Hepatocyte (in vitro differentiated cells): Measurements from ENCODE around the gene SRP72. TPM values are rescaled to one million over a fixed set of nuclear protein-coding genes. Genes with fewer than 3 reads are reported as not detected.

ENCODE experiments used
- DNase-seq: peaks from one replicate; pipeline ENCODE4 v3.0.0-alpha.2; 2016; ENCODE audit warnings: low spot score
- H2AFZ ChIP-seq: fragments of 200-600 bp; sonication (generic); 2 replicates; pipeline ENCODE4 v1.6.0; 2016; ENCODE audit warnings: antibody characterized with exemption, mild to moderate bottlenecking
- H3K27ac ChIP-seq: fragments of 200-600 bp; sonication (generic); 2 replicates; pipeline ENCODE4 v1.5.1; 2016; ENCODE audit warnings: mild to moderate bottlenecking
- H3K27me3 ChIP-seq: fragments of 200-600 bp; sonication (generic); 2 replicates; pipeline ENCODE4 v1.6.1; 2016
- H3K36me3 ChIP-seq: fragments of 200-600 bp; sonication (generic); replicated peaks from 2 replicates; pipeline ENCODE4 v1.5.1; 2016; ENCODE audit warnings: low read depth; ENCODE audit not compliant: insufficient read depth
- H3K4me1 ChIP-seq: fragments of 200-600 bp; sonication (generic); 2 replicates; pipeline ENCODE4 v1.5.1; 2016; ENCODE audit warnings: mild to moderate bottlenecking, moderate library complexity; ENCODE audit not compliant: insufficient read depth
- H3K4me2 ChIP-seq: fragments of 200-600 bp; sonication (generic); 2 replicates; pipeline ENCODE4 v1.6.0; 2016
- H3K4me3 ChIP-seq: fragments of 200-600 bp; sonication (generic); 2 replicates; pipeline ENCODE4 v1.5.1; 2016; ENCODE audit warnings: mild to moderate bottlenecking
- H3K79me2 ChIP-seq: fragments of 200-600 bp; sonication (generic); 2 replicates; pipeline ENCODE4 v1.6.0; 2017; ENCODE audit warnings: mild to moderate bottlenecking
- H3K9me2 ChIP-seq: fragments of 200-600 bp; sonication (generic); replicated peaks from 2 replicates; pipeline ENCODE4 v1.6.0; 2017; ENCODE audit warnings: mild to moderate bottlenecking; ENCODE audit not compliant: insufficient read depth
- H3K9me3 ChIP-seq: fragments of 200-600 bp; sonication (generic); 2 replicates; pipeline ENCODE4 v1.5.1; 2016; ENCODE audit warnings: low read depth, mild to moderate bottlenecking
- H4K20me1 ChIP-seq: fragments of 200-600 bp; sonication (generic); 2 replicates; pipeline ENCODE4 v1.6.0; 2016; ENCODE audit warnings: mild to moderate bottlenecking; ENCODE audit not compliant: insufficient read depth, poor library complexity, severe bottlenecking
- CTCF ChIP-seq: fragments of 200-600 bp; sonication (generic); IDR thresholded peaks from 2 replicates; pipeline ENCODE4 v1.5.1; 2016; ENCODE audit warnings: antibody characterized with exemption, mild to moderate bottlenecking; ENCODE audit not compliant: poor library complexity
- EZH2 ChIP-seq: fragments of 200-600 bp; sonication (generic); IDR thresholded peaks from 2 replicates; pipeline ENCODE4 v1.6.1; 2016; ENCODE audit warnings: antibody characterized with exemption, mild to moderate bottlenecking, borderline replicate concordance
- EZH2phosphoT487 ChIP-seq: fragments of 200-600 bp; sonication (generic); IDR thresholded peaks from one replicate; pipeline ENCODE4 v1.6.1; 2018; ENCODE audit warnings: antibody characterized with exemption, mild to moderate bottlenecking, low read depth, moderate library complexity; ENCODE audit not compliant: unreplicated experiment, severe bottlenecking
- WGBS: methylation state at CpG from one replicate; pipeline ENCODE4 v1.1.6; 2016; ENCODE audit warnings: low lambda C conversion rate; ENCODE audit errors: missing lambda C conversion rate; 5-methylcytosine and 5-hydroxymethylcytosine counted together
- polyA plus RNA-seq: library from polyadenylated mRNA; unstranded; fragments of >200 nt; fragmentation: Nextera tagmentation; extraction: Ambion mirVana; gene quantifications from 2 replicates; pipeline ENCODE4 v1.2.1, GENCODE V29; 2016
- total RNA-seq: library from RNA; depleted of rRNA; stranded (reverse); fragments of >200 nt; gene quantifications from 2 replicates; pipeline ENCODE4 v1.2.3, GENCODE V29; 2014

SRP72 gene
- total and polyA plus RNA-seq, 2 experiments from 2014 or later: 58.8 to 79.4 TPM

GRCh38 chr4:56433280-56433679 is 34.1 kb upstream of the SRP72 start:
- no peaks in the 10 kb centered on the region for H3K36me3 ChIP-seq
- DNase-seq: no peak
- no peak for TF ChIP-seq CTCF
- TF ChIP-seq EZH2: no peak
- TF ChIP-seq EZH2phosphoT487: no peak
- H2AFZ ChIP-seq: no peak overlapping the region
- H3K27ac ChIP-seq: no peak overlapping the region
- no peaks in the 10 kb centered on the region for H3K27me3 ChIP-seq
- no peaks in the 10 kb centered on the region for H3K9me3 ChIP-seq
- peak overlapping the region; percentile 90 for H3K4me2 ChIP-seq
- no peaks in the 10 kb centered on the region for H3K4me1 ChIP-seq
- no peaks in the 10 kb centered on the region for H4K20me1 ChIP-seq
- peaks cover 64% of the 10 kb centered on the region for H3K79me2 ChIP-seq
- no peaks in the 10 kb centered on the region for H3K9me2 ChIP-seq
- no peak overlapping the region for H3K4me3 ChIP-seq

GRCh38 chr4:56434599-56435139 is 32.7 kb upstream of the SRP72 start:
- Histone ChIP-seq H3K4me1 (no peaks in the 10 kb centered on the region), H3K4me2 (peak overlapping the region; percentile 90), H3K79me2 (peaks cover 69% of the 10 kb centered on the region), H3K27ac (peak overlapping the region; percentile 64), H4K20me1 (no peaks in the 10 kb centered on the region), H3K27me3 (no peaks in the 10 kb centered on the region), H3K4me3 (peak overlapping the region; percentile 59), H3K9me2 (no peaks in the 10 kb centered on the region), H3K36me3 (no peaks in the 10 kb centered on the region), H3K9me3 (no peaks in the 10 kb centered on the region), H2AFZ (peak overlapping the region; percentile 77)
- 1% methylated on average over 15 of the region's 15 CpGs for WGBS
- TF ChIP-seq CTCF (no peak), EZH2phosphoT487 (no peak), EZH2 (no peak)
- DNase-seq: peak; percentile 79

- Histone ChIP-seq H3K27ac (peak within 1 kb of the TSS; percentile 88), H3K4me2 (peak within 1 kb of the TSS; percentile 90), H3K4me1 (no peaks in the 10 kb centered on the region), H3K79me2 (peaks cover 69% of the 10 kb centered on the region), H3K9me2 (no peaks in the 10 kb centered on the region), H2AFZ (peak within 1 kb of the TSS; percentile 81), H4K20me1 (no peaks in the 10 kb centered on the region), H3K36me3 (no peaks in the 10 kb centered on the region), H3K9me3 (no peaks in the 10 kb centered on the region), H3K4me3 (peak within 1 kb of the TSS; percentile 59), H3K27me3 (no peaks in the 10 kb centered on the region)
- WGBS: under 1% methylated on average over 42 of the region's 61 CpGs
- DNase-seq: peak; percentile 99
- TF ChIP-seq EZH2 (no peak), CTCF (no peak), EZH2phosphoT487 (no peak)
These were observed 32.1 kb upstream of the SRP72 start, which contains the start of gene PPAT for GRCh38 chr4:56435140-56435926. Gene PPAT, minus strand, starts transcription at chr4:56435615. Its CDS starts 138 bp downstream, at chr4:56435477.
